HG03571 (cell line): ENCODE results near the gene TEX54.

ENCODE experiments used
- ATAC-seq: cut with Tn5 transposase; IDR thresholded peaks from one replicate; pipeline ENCODE4 v1.9.1; 2021; ENCODE audit not compliant: unreplicated experiment

TEX54 gene

GRCh38 chr11:62789576-62789975 lies 43.1 kb downstream of the TEX54 start:
- ATAC-seq, result no peak

DNA sequence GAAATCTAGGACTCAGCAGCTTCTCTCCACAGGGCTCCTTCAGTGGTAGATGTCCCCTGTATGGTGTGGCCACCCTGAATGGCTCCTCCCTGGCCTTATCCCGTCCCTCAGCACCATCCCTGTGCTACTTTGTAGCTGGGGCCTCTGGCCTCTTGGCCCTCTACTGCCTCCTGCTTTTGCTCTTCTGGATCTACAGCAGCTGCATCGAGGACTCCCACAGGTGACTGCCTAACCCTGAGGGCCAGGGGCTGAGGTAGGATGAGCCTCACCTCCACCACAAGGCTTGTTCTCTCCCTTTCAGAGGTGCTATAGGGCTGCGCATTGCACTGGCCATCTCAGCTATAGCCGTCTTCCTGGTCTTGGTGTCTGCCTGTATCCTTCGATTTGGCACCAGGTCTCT lies 43.6 kb downstream of the TEX54 start:
- ATAC-seq, result no peak

- ATAC-seq, result peak; percentile 50
Measured at GRCh38 chr11:62787005-62787759, 45.5 kb downstream of the TEX54 start, which contains the start of gene TMEM179B. TSS of gene TMEM179B (plus strand) at chr11:62787402. CDS start at chr11:62787432, 30 bp downstream.

GRCh38 chr11:62786318-62787004 lies 46.2 kb downstream of the TEX54 start:
- ATAC-seq, result peak; percentile 59

- no peak for ATAC-seq
Measured at GRCh38 chr11:62782753-62783152, 49.9 kb downstream of the TEX54 start.
